IMR-90 (cell line): ENCODE measurements around the gene LRFN2. TPM values are rescaled to one million over a fixed set of nuclear protein-coding genes. Genes with fewer than 3 reads are reported as not detected.

Experiments used
- ATAC-seq: fragments of 200-7000 bp; cut with Tn5 transposase; 2 replicates; pipeline ENCODE4 v1.9.1; 2020; ENCODE audit warnings: low read depth, mild to moderate bottlenecking, moderate library complexity
- BruUV-seq: library from RNA; stranded (reverse); fragments of 400-500 nt; replicated peaks from 2 replicates; lab custom pipeline; 2021; lab: Mats Ljungman, UMichigan
- CTCF ChIA-PET: fragments of 300-600 bp; formaldehyde crosslinking; extraction: SDS; loops from one replicate; lab custom pipeline; 2021; ENCODE audit warnings: antibody characterized with exemption; lab: Yijun Ruan, JAX
- POLR2A ChIA-PET: fragments of 300-600 bp; sonication (Branson Sonifier 250); formaldehyde crosslinking; loops from one replicate; lab custom pipeline; 2022; ENCODE audit warnings: antibody characterized with exemption; ENCODE audit not compliant: unreplicated experiment; lab: Charles Lee
- DNase-seq: peaks from one replicate; pipeline ENCODE4 v3.0.0; 2013
- H2AFZ ChIP-seq: replicated peaks from 2 replicates; pipeline ENCODE3; 2013; ENCODE audit warnings: low read length, mild to moderate bottlenecking; ENCODE audit not compliant: poor library complexity
- H2AK5ac ChIP-seq: 2 replicates; pipeline ENCODE4 v1.6.1; 2013; ENCODE audit warnings: low read depth, low read length, inconsistent platforms
- H2AK9ac ChIP-seq: replicated peaks from 2 replicates; pipeline ENCODE3; 2013; ENCODE audit warnings: mild to moderate bottlenecking, low read depth, low read length, moderate library complexity; ENCODE audit not compliant: poor library complexity
- H2BK120ac ChIP-seq: 2 replicates; pipeline ENCODE4 v1.6.1; 2013; ENCODE audit warnings: low read depth, low read length, inconsistent platforms
- H2BK15ac ChIP-seq: 3 replicates; pipeline ENCODE4 v1.6.1; 2013; ENCODE audit warnings: low read depth, low read length, inconsistent platforms
- H2BK20ac ChIP-seq: 2 replicates; pipeline ENCODE4 v1.6.1; 2013; ENCODE audit warnings: low read depth, mild to moderate bottlenecking, inconsistent platforms, low read length, moderate library complexity
- H2BK5ac ChIP-seq: 2 replicates; pipeline ENCODE4 v1.6.1; 2013; ENCODE audit warnings: mild to moderate bottlenecking, low read depth, low read length, inconsistent platforms; ENCODE audit not compliant: poor library complexity, severe bottlenecking
- H3K14ac ChIP-seq: replicated peaks from 2 replicates; pipeline ENCODE4 v1.6.1; 2013; ENCODE audit warnings: low read depth, low read length, inconsistent platforms
- H3K18ac ChIP-seq: 2 replicates; pipeline ENCODE4 v1.6.1; 2013; ENCODE audit warnings: low read depth, low read length, control low read depth
- H3K23ac ChIP-seq: 2 replicates; pipeline ENCODE4 v1.6.1; 2013; ENCODE audit warnings: low read depth, low read length, inconsistent platforms
- H3K27ac ChIP-seq: 2 replicates; pipeline ENCODE4 v1.5.1; 2013; ENCODE audit warnings: mild to moderate bottlenecking, control low read depth, low read length; ENCODE audit not compliant: insufficient read depth
- H3K27me3 ChIP-seq: 2 replicates; pipeline ENCODE4 v1.6.1; 2013; ENCODE audit warnings: low read length; ENCODE audit not compliant: control insufficient read depth, insufficient read depth
- H3K36me3 ChIP-seq: 2 replicates; pipeline ENCODE4 v1.6.1; 2013; ENCODE audit warnings: low read length, mixed read lengths; ENCODE audit not compliant: control insufficient read depth, insufficient read depth
- H3K4ac ChIP-seq: 2 replicates; pipeline ENCODE4 v1.6.1; 2013; ENCODE audit warnings: low read depth, low read length, inconsistent platforms
- H3K4me1 ChIP-seq: 2 replicates; pipeline ENCODE4 v1.6.1; 2013; ENCODE audit warnings: low read length, mixed read lengths; ENCODE audit not compliant: control insufficient read depth, insufficient read depth
- H3K4me2 ChIP-seq: 2 replicates; pipeline ENCODE4 v1.6.1; 2013; ENCODE audit warnings: low read depth, mild to moderate bottlenecking, control low read depth, low read length, moderate library complexity
- H3K4me3 ChIP-seq: 2 replicates; pipeline ENCODE4 v1.5.1; 2013; ENCODE audit warnings: low read depth, mild to moderate bottlenecking, control low read depth, low read length, moderate library complexity; ENCODE audit not compliant: insufficient read depth
- H3K56ac ChIP-seq: 2 replicates; pipeline ENCODE4 v1.6.1; 2013; ENCODE audit warnings: low read length, inconsistent platforms; ENCODE audit not compliant: insufficient read depth; ENCODE audit errors: extremely low read depth
- H3K79me1 ChIP-seq, 2 experiments: 2 replicates each; pipeline ENCODE4 v1.6.1; 2013; ENCODE audit warnings: low read length in 2 of 2, inconsistent platforms in 1 of 2, low read depth in 1 of 2
- H3K9ac ChIP-seq: 2 replicates; pipeline ENCODE4 v1.6.1; 2013; ENCODE audit warnings: low read depth, low read length, control low read depth
- H3K9me1 ChIP-seq: 2 replicates; pipeline ENCODE4 v1.6.1; 2013; ENCODE audit warnings: low read length, inconsistent platforms; ENCODE audit not compliant: insufficient read depth
- H3K9me3 ChIP-seq: 2 replicates; pipeline ENCODE4 v1.6.1; 2013; ENCODE audit warnings: low read length; ENCODE audit not compliant: control insufficient read depth, insufficient read depth
- H4K20me1 ChIP-seq: 2 replicates; pipeline ENCODE4 v1.6.1; 2013; ENCODE audit warnings: low read length, inconsistent platforms; ENCODE audit not compliant: insufficient read depth
- H4K5ac ChIP-seq: 2 replicates; pipeline ENCODE4 v1.6.1; 2013; ENCODE audit warnings: mild to moderate bottlenecking, low read depth, low read length, control low read depth
- H4K8ac ChIP-seq, 2 experiments: 2 replicates each; pipeline ENCODE4 v1.6.1; 2013; ENCODE audit warnings: low read depth in 2 of 2, low read length in 2 of 2, control low read depth in 1 of 2, inconsistent platforms in 1 of 2
- H4K91ac ChIP-seq: 2 replicates; pipeline ENCODE4 v1.6.1; 2013; ENCODE audit warnings: low read depth, low read length, inconsistent platforms; ENCODE audit not compliant: insufficient read depth
- BHLHE40 ChIP-seq: fragments of 150-350 bp; IDR thresholded peaks from 2 replicates; pipeline ENCODE4 v1.6.1; 2016; ENCODE audit warnings: mild to moderate bottlenecking, low read depth, low read length
- CEBPB ChIP-seq: IDR thresholded peaks from 2 replicates; pipeline ENCODE4 v1.6.1; 2012; ENCODE audit warnings: low read depth, low read length, improper control_type of control experiment
- ELK1 ChIP-seq: fragments of 150-350 bp; IDR thresholded peaks from 2 replicates; pipeline ENCODE4 v1.6.1; 2016; ENCODE audit warnings: low read depth, mild to moderate bottlenecking, low read length, moderate library complexity, borderline replicate concordance
- MAZ ChIP-seq: IDR thresholded peaks from 2 replicates; pipeline ENCODE4 v1.6.1; 2012; ENCODE audit warnings: low read depth, mild to moderate bottlenecking, low read length, improper control_type of control experiment, moderate library complexity, borderline replicate concordance
- NFE2L2 ChIP-seq: fragments of 150-350 bp; IDR thresholded peaks from 2 replicates; pipeline ENCODE4 v1.6.1; 2016; ENCODE audit warnings: low read depth, mild to moderate bottlenecking, low read length
- RAD21 ChIP-seq: IDR thresholded peaks from 2 replicates; pipeline ENCODE4 v1.6.1; 2012; ENCODE audit warnings: low read length, improper control_type of control experiment
- RCOR1 ChIP-seq: IDR thresholded peaks from 2 replicates; pipeline ENCODE4 v1.6.1; 2012; ENCODE audit warnings: mild to moderate bottlenecking, low read length, improper control_type of control experiment; ENCODE audit not compliant: insufficient replicate concordance
- RFX5 ChIP-seq: IDR thresholded peaks from 2 replicates; pipeline ENCODE4 v1.8.0; 2012; ENCODE audit warnings: low read depth, mild to moderate bottlenecking, low read length, moderate library complexity
- SMC3 ChIP-seq: fragments of 150-350 bp; IDR thresholded peaks from 2 replicates; pipeline ENCODE4 v1.6.1; 2016; ENCODE audit warnings: low read depth, mild to moderate bottlenecking, antibody characterized with exemption, low read length, moderate library complexity
- WGBS, 2 experiments: methylation state at CpG; one replicate each; pipeline versions ENCODE4 v1.1.5 to v1.1.7; 2013; ENCODE audit warnings: missing lambda C conversion rate in 2 of 2; ENCODE audit not compliant: insufficient read length in 1 of 2; ENCODE audit errors: extremely low coverage in 2 of 2; 5-methylcytosine and 5-hydroxymethylcytosine counted together
- dilution Hi-C: fragments of 300-500 bp; cut with HindIII; formaldehyde crosslinking; loops from one replicate; pipeline ENCODE4 v1.14.3; 2018; ENCODE audit warnings: low sequenced_read_pairs; ENCODE audit not compliant: unreplicated experiment
- in situ Hi-C: fragments of 300-500 bp; cut with MboI; formaldehyde crosslinking; loops from 3 replicates; pipeline ENCODE4 v1.14.3; 2019; ENCODE audit warnings: low sequenced_read_pairs, inconsistent platforms, mixed read lengths
- intact Hi-C: fragments of 100-400 bp; cut with micrococcal nuclease; formaldehyde crosslinking; loops from 2 replicates; pipeline ENCODE4 v1.10.0; 2022
- polyA plus RNA-seq, 3 experiments: library from polyadenylated mRNA; depleted of rRNA; stranded (reverse); fragments of >200 nt; gene quantifications; 2 replicates each; pipeline ENCODE4 v1.2.3, GENCODE V29; 2012; ENCODE audit warnings: low replicate concordance in 1 of 3
- total RNA-seq: library from RNA; depleted of rRNA; stranded (reverse); fragments of >200 nt; gene quantifications from 2 replicates; pipeline ENCODE4 v1.2.3, GENCODE V29; 2012

The LRFN2 gene
- total and polyA plus RNA-seq, 2 of the 4 experiments (the other 2 are of a cell fraction): not detected

- intact Hi-C loops: no loop called here
- no CpG with 5 or more reads among the region's 3 CpGs for WGBS, 2 experiments
- Histone ChIP-seq H3K18ac (no peak overlapping the region), H4K5ac (no peak overlapping the region), H3K27ac (no peak overlapping the region), H3K4me1 (no peaks in the 10 kb centered on the region), H3K9ac (no peak overlapping the region), H3K9me1 (no peaks in the 10 kb centered on the region), H3K4me3 (no peak overlapping the region), H2AK5ac (no peak overlapping the region), H2BK120ac (no peak overlapping the region), H2AFZ (no peak overlapping the region), H2AK9ac (no peak overlapping the region), H2BK5ac (no peak overlapping the region), H3K79me1 (no peaks in the 10 kb centered on the region), H3K36me3 (no peaks in the 10 kb centered on the region), H3K14ac (no peak overlapping the region), H3K4ac (no peak overlapping the region), H4K91ac (no peak overlapping the region), H2BK20ac (no peak overlapping the region), H3K56ac (no peak overlapping the region), H3K9me3 (no peaks in the 10 kb centered on the region), H3K27me3 (peaks cover 32% of the 10 kb centered on the region), H2BK15ac (no peak overlapping the region), H3K4me2 (no peak overlapping the region), H4K20me1 (no peaks in the 10 kb centered on the region), H4K8ac (no peak overlapping the region), H3K23ac (no peak overlapping the region)
- no peak for ATAC-seq
- dilution Hi-C loops: no loop called here
- ChIA-PET CTCF (no interaction called here), POLR2A (no interaction called here)
- in situ Hi-C loops: no loop called here
- no peak for DNase-seq
- BruUV-seq: no TSS peak
- TF ChIP-seq BHLHE40 (no peak), CEBPB (no peak), RCOR1 (no peak), ELK1 (no peak), SMC3 (no peak), RAD21 (no peak), NFE2L2 (no peak), MAZ (no peak), RFX5 (no peak)
Observed at GRCh38 chr6:40583709-40584108, 3.5 kb downstream of the LRFN2 start.
